Skeletal muscle satellite cell (primary cell): ENCODE measurements around the gene SLITRK6.
"Not testable (repeated sequence)": the region's sequence is repeated elsewhere in the genome, so short reads cannot be mapped to it uniquely, and the experiment has no call there.

Experiments
- H3K27me3 ChIP-seq: 2 replicates; pipeline ENCODE4 v1.7.0; 2013; ENCODE audit warnings: low read length; ENCODE audit not compliant: control insufficient read depth, insufficient read depth
- H3K36me3 ChIP-seq: 2 replicates; pipeline ENCODE4 v1.7.0; 2013; ENCODE audit warnings: mild to moderate bottlenecking, control low read depth, low read length; ENCODE audit not compliant: insufficient read depth
- H3K4me1 ChIP-seq: 2 replicates; pipeline ENCODE4 v1.7.0; 2013; ENCODE audit warnings: low read length; ENCODE audit not compliant: control insufficient read depth, insufficient read depth
- H3K4me2 ChIP-seq: 2 replicates; pipeline ENCODE4 v1.7.0; 2013; ENCODE audit warnings: mild to moderate bottlenecking, low read length
- H3K4me3 ChIP-seq: 2 replicates; pipeline ENCODE4 v1.7.0; 2013; ENCODE audit warnings: low read length
- H3K9ac ChIP-seq: 2 replicates; pipeline ENCODE4 v1.7.0; 2013; ENCODE audit warnings: mild to moderate bottlenecking, low read depth, low read length, moderate library complexity
- H3K9me3 ChIP-seq: replicated peaks from 2 replicates; pipeline ENCODE4 v1.7.0; 2013; ENCODE audit warnings: mild to moderate bottlenecking, control low read depth, low read length

SLITRK6 gene

DNA sequence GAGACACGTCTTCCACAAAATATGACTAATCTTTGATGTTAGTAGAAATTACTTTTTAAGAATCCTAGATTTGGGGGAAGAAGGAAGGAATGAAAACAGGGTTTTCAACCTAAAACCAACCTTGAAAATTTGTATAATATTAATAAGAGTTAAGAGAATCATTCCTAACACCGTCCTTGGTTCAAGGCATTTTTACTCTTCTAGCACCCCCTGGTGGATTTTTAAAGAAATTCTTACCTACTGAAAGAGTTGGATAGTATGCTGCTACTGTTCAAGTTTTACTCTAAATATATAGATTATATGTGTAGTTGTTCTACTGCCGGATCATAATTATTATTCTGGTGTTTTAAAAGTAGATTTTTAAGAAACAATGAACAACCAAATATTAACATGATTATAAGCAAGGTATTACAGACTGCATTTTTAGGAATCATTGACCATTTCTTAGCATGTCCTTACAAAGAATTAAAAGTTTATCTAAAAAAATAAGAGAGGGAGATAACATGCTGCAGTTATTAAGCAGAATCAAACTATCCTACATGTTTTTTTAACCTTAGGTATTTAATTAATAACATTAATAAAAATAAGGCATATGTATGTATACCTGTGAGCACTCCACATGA lies 7.4 kb upstream of the SLITRK6 start:
- H3K4me3 ChIP-seq, result no peak overlapping the region

DNA sequence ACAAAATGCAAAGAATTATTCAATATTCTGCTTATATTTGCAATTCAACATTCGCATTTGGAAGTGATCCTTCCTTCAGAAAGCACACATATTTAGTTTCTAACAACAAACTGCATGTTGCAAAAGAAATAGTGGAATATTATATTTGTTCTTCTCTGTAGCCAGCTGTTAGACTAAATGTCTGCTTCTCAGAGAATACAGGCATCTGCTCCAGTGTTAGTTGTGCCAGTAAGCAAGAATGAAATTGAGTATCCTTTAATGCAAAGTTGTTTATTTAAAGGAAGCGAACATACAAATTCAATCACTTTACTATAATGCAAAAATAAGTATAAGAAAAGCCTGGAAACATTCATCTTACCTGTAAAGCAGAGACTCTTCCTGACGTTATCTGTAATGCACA lies 663 bp downstream of the SLITRK6 start:
- H3K9ac ChIP-seq, result no peak overlapping the region
- peaks cover 5% of the 10 kb centered on the region for H3K9me3 ChIP-seq
- H3K4me2 ChIP-seq, result no peak overlapping the region
- no peaks in the 10 kb centered on the region for H3K36me3 ChIP-seq
- H3K27me3 ChIP-seq, result no peaks in the 10 kb centered on the region
- no peak overlapping the region for H3K4me3 ChIP-seq
- H3K4me1 ChIP-seq, result no peaks in the 10 kb centered on the region

More for the DNA sequence above, 7.4 kb upstream of the SLITRK6 start:
- Histone ChIP-seq H3K4me2 (no peak overlapping the region), H3K36me3 (no peaks in the 10 kb centered on the region), H3K4me1 (no peaks in the 10 kb centered on the region), H3K9ac (no peak overlapping the region), H3K27me3 (no peaks in the 10 kb centered on the region), H3K9me3 (no peaks in the 10 kb centered on the region)

DNA sequence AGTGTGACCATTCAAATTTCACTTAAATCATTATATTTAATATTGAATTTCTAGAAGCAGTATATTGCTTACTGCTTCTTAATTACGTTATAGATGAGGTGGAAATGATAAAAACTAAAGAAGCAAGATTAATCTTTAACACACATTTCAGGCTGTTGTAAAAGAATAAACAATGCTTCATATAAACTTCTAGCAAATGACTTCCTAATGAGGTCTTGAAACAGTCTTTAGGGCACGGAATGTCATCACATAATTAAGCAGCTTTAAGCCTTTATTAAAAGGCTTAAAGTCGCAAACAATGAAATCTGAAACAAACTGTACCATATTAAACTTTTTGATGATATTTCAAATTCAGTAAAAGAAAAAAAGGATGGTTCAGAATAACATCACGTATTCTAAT lies 1.9 kb downstream of the SLITRK6 start:
- H3K9ac ChIP-seq, result no peak overlapping the region
- peaks cover 5% of the 10 kb centered on the region for H3K9me3 ChIP-seq
- no peak overlapping the region for H3K4me3 ChIP-seq
- H3K36me3 ChIP-seq, result no peaks in the 10 kb centered on the region
- no peak overlapping the region for H3K4me2 ChIP-seq
- no peaks in the 10 kb centered on the region for H3K4me1 ChIP-seq
- no peaks in the 10 kb centered on the region for H3K27me3 ChIP-seq

DNA sequence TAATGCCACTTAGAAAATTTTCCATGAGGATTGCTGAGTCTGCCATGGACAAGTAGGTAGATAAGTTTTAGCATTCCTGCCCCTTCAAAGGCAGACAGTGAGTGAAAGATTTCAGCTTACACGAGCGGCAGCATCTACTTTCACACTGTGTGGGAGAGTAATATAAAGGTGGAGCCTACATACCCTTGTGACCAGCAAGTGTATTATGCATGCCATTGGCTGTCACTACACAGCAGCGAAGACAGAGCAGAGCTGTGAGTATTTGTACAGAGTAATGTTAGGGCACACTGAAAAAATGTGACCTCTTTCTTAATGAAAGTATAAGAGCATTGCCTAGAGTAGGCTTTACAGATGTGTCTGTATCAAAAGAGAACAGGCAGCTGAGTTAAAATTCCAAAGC lies 14.0 kb downstream of the SLITRK6 start:
- Histone ChIP-seq H3K27me3 (no peaks in the 10 kb centered on the region), H3K4me3 (no peak overlapping the region), H3K36me3 (no peaks in the 10 kb centered on the region), H3K9ac (no peak overlapping the region), H3K4me2 (no peak overlapping the region), H3K4me1 (no peaks in the 10 kb centered on the region), H3K9me3 (no peaks in the 10 kb centered on the region)

DNA sequence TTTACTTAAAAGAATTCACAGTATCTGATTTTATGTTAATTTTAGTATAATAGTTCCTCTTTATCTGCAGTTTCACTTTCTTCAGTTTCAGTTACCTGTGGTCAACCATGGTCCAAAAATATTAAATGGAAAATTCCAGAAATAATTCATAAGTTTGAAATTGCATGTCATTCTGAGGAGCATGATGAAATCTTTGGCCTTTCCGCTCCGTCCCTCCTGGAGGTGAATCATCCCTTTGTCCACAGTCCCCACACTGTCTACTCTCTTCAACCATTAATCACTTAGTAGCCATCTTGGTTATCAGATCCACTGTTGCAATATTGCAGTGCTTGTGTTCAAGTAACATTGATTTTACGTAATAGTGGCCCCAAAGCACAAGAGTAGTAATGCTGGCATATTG lies 26.9 kb downstream of the SLITRK6 start:
- no peak overlapping the region for H3K4me3 ChIP-seq
- no peaks in the 10 kb centered on the region for H3K4me1 ChIP-seq
- H3K9me3 ChIP-seq, result peaks cover 3% of the 10 kb centered on the region
- H3K4me2 ChIP-seq, result no peak overlapping the region
- no peaks in the 10 kb centered on the region for H3K27me3 ChIP-seq
- no peak overlapping the region for H3K9ac ChIP-seq
- no peaks in the 10 kb centered on the region for H3K36me3 ChIP-seq

DNA sequence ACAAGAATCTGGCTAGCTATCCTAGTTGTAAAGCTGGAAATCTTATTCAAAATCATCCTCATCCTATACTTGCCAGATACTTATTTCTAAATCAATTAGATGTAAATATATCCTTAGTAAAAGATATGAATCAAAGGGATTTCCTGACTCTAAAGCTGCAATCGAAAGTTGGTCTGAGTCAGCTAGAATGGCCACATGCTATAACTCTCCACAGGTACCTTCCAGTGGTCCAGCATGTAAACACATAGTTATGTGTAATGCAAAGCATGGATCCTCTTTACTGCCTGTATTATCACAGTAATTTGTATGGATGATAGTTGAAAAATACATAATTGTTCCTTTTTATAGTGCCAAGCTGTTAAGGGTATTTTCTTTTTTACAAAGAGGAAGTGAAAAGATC lies 27.4 kb downstream of the SLITRK6 start:
- Histone ChIP-seq H3K9ac (no peak overlapping the region), H3K4me2 (no peak overlapping the region), H3K36me3 (no peaks in the 10 kb centered on the region), H3K9me3 (peaks cover 3% of the 10 kb centered on the region), H3K4me1 (no peaks in the 10 kb centered on the region), H3K27me3 (no peaks in the 10 kb centered on the region), H3K4me3 (no peak overlapping the region)

DNA sequence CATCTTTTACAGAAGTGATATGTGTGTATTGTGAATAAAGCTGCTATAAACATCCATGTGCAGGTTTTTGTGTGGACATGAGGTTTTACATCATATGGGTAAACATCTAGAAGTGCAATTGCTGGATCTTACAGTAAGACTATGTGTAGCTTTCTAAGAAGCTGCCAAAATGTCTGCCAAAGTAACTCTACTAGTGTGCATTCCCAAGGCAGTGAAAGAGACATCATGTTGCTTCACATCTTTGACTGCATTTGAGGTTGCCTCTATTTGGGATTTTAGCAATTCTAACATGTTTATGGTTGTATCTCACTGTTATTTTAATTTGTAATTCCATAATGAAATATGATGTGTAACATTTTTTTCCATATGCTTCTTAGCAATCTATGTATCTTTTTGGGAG lies 30.3 kb downstream of the SLITRK6 start:
- Histone ChIP-seq H3K4me1 (no peaks in the 10 kb centered on the region), H3K9me3 (no peaks in the 10 kb centered on the region)

DNA sequence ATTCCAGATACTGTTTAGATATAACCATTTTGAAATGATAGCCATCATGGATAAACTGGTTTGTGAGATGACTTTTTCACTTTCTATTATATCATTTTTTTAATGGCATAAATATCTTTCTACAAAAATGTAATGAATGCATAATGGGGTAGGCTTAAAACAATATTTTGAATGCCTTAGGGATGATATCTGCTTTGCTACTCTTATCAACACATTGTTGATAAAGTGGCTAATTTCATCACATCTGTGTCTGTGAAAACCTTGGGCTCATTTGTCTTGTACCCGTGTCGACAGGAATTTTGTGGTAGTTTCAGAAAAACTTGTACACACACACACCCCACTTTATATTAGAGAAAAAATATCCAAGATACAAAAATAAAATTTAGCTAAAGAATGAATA lies 44.1 kb downstream of the SLITRK6 start:
- no peak overlapping the region for H3K4me2 ChIP-seq
- peaks cover 5% of the 10 kb centered on the region for H3K9me3 ChIP-seq
- H3K27me3 ChIP-seq, result no peaks in the 10 kb centered on the region
- no peaks in the 10 kb centered on the region for H3K4me1 ChIP-seq
- no peak overlapping the region for H3K4me3 ChIP-seq
- H3K36me3 ChIP-seq, result no peaks in the 10 kb centered on the region
- H3K9ac ChIP-seq, result no peak overlapping the region

More for the DNA sequence above, 30.3 kb downstream of the SLITRK6 start:
- no peaks in the 10 kb centered on the region for H3K36me3 ChIP-seq
- H3K4me3 ChIP-seq, result no peak overlapping the region
- H3K9ac ChIP-seq, result no peak overlapping the region
- no peak overlapping the region for H3K4me2 ChIP-seq
- no peaks in the 10 kb centered on the region for H3K27me3 ChIP-seq

DNA sequence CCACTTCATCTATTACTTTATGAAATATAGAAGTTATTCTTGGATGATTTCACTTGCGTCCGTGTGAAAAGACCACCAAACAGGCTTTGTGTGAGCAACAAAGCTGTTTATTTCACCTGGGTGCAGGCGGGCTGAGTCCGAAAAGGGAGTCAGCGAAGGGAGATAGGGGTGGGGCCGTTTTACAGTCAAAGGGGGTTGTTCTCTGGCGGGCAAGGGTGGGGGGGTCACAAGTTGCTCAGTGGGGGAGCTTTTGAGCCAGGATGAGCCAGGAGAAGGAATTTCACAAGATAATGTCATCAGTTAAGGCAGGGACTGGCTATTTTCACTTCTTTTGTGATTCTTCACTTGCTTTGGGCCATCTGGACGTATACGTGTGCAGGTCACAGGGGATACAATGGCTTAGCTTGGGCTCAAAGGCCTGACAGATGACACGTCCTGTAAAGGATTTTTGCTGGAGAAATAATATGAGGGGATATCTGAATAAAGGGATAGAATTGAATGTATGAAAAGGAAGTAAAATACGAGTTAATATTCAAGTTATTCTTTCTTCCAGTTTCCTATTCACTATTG lies 55.9 kb downstream of the SLITRK6 start:
- not testable (repeated sequence) for H3K4me1 ChIP-seq, H3K9me3 ChIP-seq

More for the DNA sequence above, 55.9 kb downstream of the SLITRK6 start:
- H3K9ac ChIP-seq, H3K27me3 ChIP-seq, H3K4me2 ChIP-seq, H3K36me3 ChIP-seq, H3K4me3 ChIP-seq: not testable (repeated sequence)
